ENCODE results near the gene ANXA6. TPM values are rescaled to one million over a fixed set of nuclear protein-coding genes. Genes with fewer than 3 reads are reported as not detected.
A peak's percentile ranks its signal among the peaks of the same experiment; 100 is the strongest.

ANXA6 gene
- total and polyA plus RNA-seq, 10 donors, result 141 to 295 (median 185) TPM

DNA sequence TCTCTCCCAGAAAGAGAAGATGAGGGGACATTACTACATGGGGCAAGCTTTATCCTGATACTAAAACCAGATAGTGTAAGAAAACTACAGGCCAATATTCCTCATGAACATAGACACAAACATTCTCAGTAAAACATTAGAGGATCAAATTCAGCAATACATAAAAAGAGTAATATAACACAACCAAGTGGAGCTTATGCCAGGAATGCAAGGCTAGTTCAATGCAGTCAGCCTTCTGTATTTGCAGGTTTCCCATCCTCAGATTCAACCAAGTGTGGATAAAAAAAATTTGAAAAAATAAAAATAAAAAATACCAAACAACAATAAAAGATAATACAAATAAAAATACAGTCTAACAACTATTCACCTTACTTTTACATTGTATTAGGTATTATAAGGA lies 35.0 kb upstream of the ANXA6 start:
- peaks cover 18 to 80% (median 40%) of the 10 kb centered on the region in 6 donors for H3K4me1 ChIP-seq
- H3K27ac ChIP-seq, result no peak overlapping the region
- TF ChIP-seq POLR2AphosphoS5 (IDR thresholded peaks at IDR 0.05) (no peak), POLR2A (IDR thresholded peaks at IDR 0.05) (no peak), CTCF (IDR thresholded peaks at IDR 0.05 in 8 of 11, conservative IDR thresholded peaks at IDR 0.05 in 3 of 11) (no peak)
- intact Hi-C loops (cut with DNase I; ENCODE audit: low total_unique reads), result no loop called here
- no peak for DNase-seq
- H3K36me3 ChIP-seq, result peaks cover 0 to 83% (median 24%) of the 10 kb centered on the region in 6 donors
- no peak overlapping the region for H3K4me3 ChIP-seq
- H3K27me3 ChIP-seq (replicated peaks in 1 of 7), result no peaks in the 10 kb centered on the region
- peaks cover 0 to 30% (median 27%) of the 10 kb centered on the region in 8 donors for H3K9me3 ChIP-seq

DNA sequence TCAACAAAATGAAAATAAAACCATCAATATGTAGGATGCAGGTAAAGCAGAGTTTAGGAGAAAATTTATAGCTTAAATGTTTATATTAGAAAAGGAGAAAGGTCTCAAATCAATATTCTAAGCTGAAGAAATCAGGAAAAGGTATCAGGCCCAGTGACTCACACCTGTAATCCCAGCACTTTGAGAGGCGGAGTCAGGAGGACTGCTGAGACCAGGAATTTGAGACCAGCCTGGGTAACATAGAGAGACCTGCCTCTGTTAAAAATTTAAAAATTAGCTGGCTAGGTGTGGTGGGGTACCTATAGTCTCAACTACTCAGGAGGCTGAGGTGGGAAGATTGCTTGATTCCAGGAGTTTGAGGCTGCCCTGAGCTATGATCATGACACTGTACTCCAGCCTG lies 34.1 kb upstream of the ANXA6 start:
- TF ChIP-seq POLR2AphosphoS5 (IDR thresholded peaks at IDR 0.05) (no peak), CTCF (IDR thresholded peaks at IDR 0.05 in 8 of 11, conservative IDR thresholded peaks at IDR 0.05 in 3 of 11) (no peak), POLR2A (IDR thresholded peaks at IDR 0.05) (no peak)
- no peak overlapping the region for H3K4me3 ChIP-seq
- no peak for DNase-seq
- intact Hi-C loops (cut with DNase I; ENCODE audit: low total_unique reads), result no loop called here
- 93 to 100% (median 100%) methylated on average over 1 of the region's 1 CpG for WGBS, 5 donors
- peaks cover 12 to 70% (median 31%) of the 10 kb centered on the region in 6 donors for H3K4me1 ChIP-seq
- peaks cover 0 to 30% (median 27%) of the 10 kb centered on the region in 8 donors for H3K9me3 ChIP-seq
- H3K27me3 ChIP-seq (replicated peaks in 1 of 7), result no peaks in the 10 kb centered on the region
- H3K36me3 ChIP-seq, result peaks cover 0 to 84% (median 33%) of the 10 kb centered on the region in 6 donors
- peak overlapping the region in 5 of 8 donors; percentile 3 to 57 (median 42) for H3K27ac ChIP-seq

DNA sequence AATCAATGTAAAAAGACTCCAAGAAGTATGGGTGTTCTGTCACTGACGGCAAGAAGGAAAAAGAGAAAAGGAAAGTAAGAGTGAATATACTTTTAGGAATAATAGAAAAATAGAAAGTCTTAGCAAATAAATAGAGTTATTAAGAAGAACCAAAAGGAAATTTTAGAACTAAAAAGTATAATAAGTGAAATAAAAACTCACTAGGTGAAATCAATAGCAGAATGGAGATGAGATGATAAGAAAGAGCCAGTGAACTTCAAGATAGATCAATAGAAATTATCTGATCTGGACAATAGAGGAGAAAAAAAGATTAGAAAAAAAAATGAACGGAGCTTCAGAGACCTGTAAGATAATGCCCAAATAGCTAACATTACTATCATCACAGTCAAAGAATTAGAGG lies 31.6 kb upstream of the ANXA6 start:
- peaks cover 0 to 30% (median 27%) of the 10 kb centered on the region in 8 donors for H3K9me3 ChIP-seq
- H3K27ac ChIP-seq, result no peak overlapping the region
- DNase-seq, result no peak
- 93 to 100% (median 96%) methylated on average over 2 of the region's 2 CpGs for WGBS, 5 donors
- no peak overlapping the region for H3K4me3 ChIP-seq
- H3K27me3 ChIP-seq (replicated peaks in 1 of 7), result no peaks in the 10 kb centered on the region
- intact Hi-C loops (cut with DNase I; ENCODE audit: low total_unique reads), result no loop called here
- TF ChIP-seq CTCF (IDR thresholded peaks at IDR 0.05 in 8 of 11, conservative IDR thresholded peaks at IDR 0.05 in 3 of 11) (no peak), POLR2AphosphoS5 (IDR thresholded peaks at IDR 0.05) (no peak), POLR2A (IDR thresholded peaks at IDR 0.05) (no peak)
- H3K36me3 ChIP-seq, result peaks cover 4 to 94% (median 54%) of the 10 kb centered on the region in 6 donors
- H3K4me1 ChIP-seq, result peaks cover 0 to 45% (median 9%) of the 10 kb centered on the region in 6 donors

DNA sequence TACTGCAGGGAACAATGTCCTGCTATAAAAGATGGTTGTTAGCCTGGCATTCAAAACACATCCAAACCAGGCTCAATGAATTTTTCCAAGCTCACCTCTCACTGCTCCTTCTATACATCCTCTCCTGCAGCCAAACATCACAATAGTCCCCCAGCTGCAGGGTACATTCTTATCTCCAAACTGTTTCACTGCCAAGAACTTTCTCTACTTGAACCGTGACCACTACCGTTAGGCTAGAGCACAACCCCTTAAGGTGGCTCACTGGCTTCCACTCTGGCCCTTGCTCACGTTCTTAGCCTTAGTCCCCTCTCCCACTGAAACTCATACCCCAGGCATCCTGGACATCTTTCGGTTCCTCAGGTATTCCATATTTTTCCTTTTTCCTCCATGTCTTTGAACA lies 29.0 kb upstream of the ANXA6 start:
- Histone ChIP-seq H3K36me3 (peaks cover 4 to 98% (median 73%) of the 10 kb centered on the region in 6 donors), H3K4me1 (peaks cover 0 to 19% (median 4%) of the 10 kb centered on the region in 6 donors), H3K4me3 (no peak overlapping the region), H3K27me3 (replicated peaks in 1 of 7) (no peaks in the 10 kb centered on the region), H3K9me3 (peaks cover 0 to 18% (median 16%) of the 10 kb centered on the region in 8 donors), H3K27ac (no peak overlapping the region)
- TF ChIP-seq POLR2AphosphoS5 (IDR thresholded peaks at IDR 0.05), result no peak
- no peak for TF ChIP-seq CTCF (IDR thresholded peaks at IDR 0.05 in 8 of 11, conservative IDR thresholded peaks at IDR 0.05 in 3 of 11)
- no peak for TF ChIP-seq POLR2A (IDR thresholded peaks at IDR 0.05)
- 89 to 98% (median 94%) methylated on average over 4 of the region's 4 CpGs for WGBS, 5 donors
- intact Hi-C loops (cut with DNase I; ENCODE audit: low total_unique reads), result no loop called here
- no peak for DNase-seq
